Neuronal stem cell (in vitro differentiated cells): Measurements from ENCODE around the gene KCTD16.

Experiments
- DNase-seq: peaks from one replicate; pipeline ENCODE4 v3.0.0-alpha.2; 2013; ENCODE audit warnings: low spot score
- H2AFZ ChIP-seq: one replicate; pipeline ENCODE4 v1.6.1; 2013; ENCODE audit warnings: mild to moderate bottlenecking, low read length, inconsistent platforms
- H2AK5ac ChIP-seq: 2 replicates; pipeline ENCODE4 v1.6.1; 2013; ENCODE audit warnings: low read depth, mild to moderate bottlenecking, inconsistent platforms, low read length, moderate library complexity, mixed read lengths
- H2BK120ac ChIP-seq: 2 replicates; pipeline ENCODE4 v1.6.1; 2013; ENCODE audit warnings: low read depth, mild to moderate bottlenecking, inconsistent platforms, low read length, moderate library complexity, mixed read lengths
- H2BK12ac ChIP-seq: one replicate; pipeline ENCODE4 v1.6.1; 2013; ENCODE audit warnings: low read length, inconsistent platforms
- H2BK15ac ChIP-seq: 2 replicates; pipeline ENCODE4 v1.6.1; 2013; ENCODE audit warnings: mild to moderate bottlenecking, low read length, inconsistent platforms, mixed read lengths
- H2BK5ac ChIP-seq: one replicate; pipeline ENCODE4 v1.6.1; 2013; ENCODE audit warnings: inconsistent platforms, mild to moderate bottlenecking, low read length, moderate library complexity
- H3K14ac ChIP-seq: one replicate; pipeline ENCODE4 v1.6.1; 2013; ENCODE audit warnings: low read length, inconsistent platforms
- H3K18ac ChIP-seq: 2 replicates; pipeline ENCODE4 v1.6.1; 2013; ENCODE audit warnings: low read length, inconsistent platforms
- H3K23ac ChIP-seq: 2 replicates; pipeline ENCODE4 v1.6.1; 2013; ENCODE audit warnings: low read depth, mild to moderate bottlenecking, mixed read lengths, low read length, inconsistent platforms; ENCODE audit not compliant: poor library complexity
- H3K27ac ChIP-seq: replicated peaks from 3 replicates; pipeline ENCODE4 v1.5.1; 2013; ENCODE audit warnings: low read length, inconsistent platforms
- H3K27me3 ChIP-seq, 3 experiments: 2 replicates each; pipeline ENCODE4 v1.6.1; 2013; ENCODE audit warnings: low read length in 3 of 3, mild to moderate bottlenecking in 2 of 3, inconsistent platforms in 1 of 3, low read depth in 1 of 3, mixed read lengths in 1 of 3, moderate library complexity in 1 of 3; ENCODE audit not compliant: control insufficient read depth in 3 of 3, insufficient read depth in 3 of 3
- H3K36me3 ChIP-seq, 2 donors: replicated peaks in 1 of 2; 2 replicates each; pipeline ENCODE4 v1.6.1; 2013; ENCODE audit warnings: low read length in 2 of 2; ENCODE audit not compliant: control insufficient read depth in 2 of 2, insufficient read depth in 2 of 2
- H3K4ac ChIP-seq: 2 replicates; pipeline ENCODE4 v1.6.1; 2013; ENCODE audit warnings: inconsistent platforms, mild to moderate bottlenecking, low read length, moderate library complexity
- H3K4me1 ChIP-seq, 2 donors: 1 replicate in 1 of 2; 2 replicates in 1 of 2; pipeline ENCODE4 v1.6.1; 2013; ENCODE audit warnings: low read length in 2 of 2, low read depth in 1 of 2; ENCODE audit not compliant: control insufficient read depth in 2 of 2, insufficient read depth in 1 of 2
- H3K4me2 ChIP-seq: one replicate; pipeline ENCODE4 v1.6.1; 2013; ENCODE audit warnings: mild to moderate bottlenecking, low read length, inconsistent platforms; ENCODE audit not compliant: insufficient read depth, poor library complexity, severe bottlenecking
- H3K4me3 ChIP-seq, 2 donors: 2 replicates each; pipeline ENCODE4 v1.5.1; 2013; ENCODE audit warnings: low read length in 2 of 2, mild to moderate bottlenecking in 2 of 2, inconsistent platforms in 1 of 2, moderate library complexity in 1 of 2
- H3K79me1 ChIP-seq: one replicate; pipeline ENCODE4 v1.6.1; 2013; ENCODE audit warnings: low read depth, mild to moderate bottlenecking, inconsistent platforms, low read length, moderate library complexity
- H3K9ac ChIP-seq: one replicate; pipeline ENCODE4 v1.6.1; 2013; ENCODE audit warnings: mild to moderate bottlenecking, low read depth, low read length, inconsistent platforms; ENCODE audit not compliant: poor library complexity
- H3K9me3 ChIP-seq, 2 donors: replicated peaks in 1 of 2; 2 replicates each; pipeline versions ENCODE3 to v1.6.1; 2013; ENCODE audit warnings: low read length in 2 of 2, mild to moderate bottlenecking in 2 of 2, inconsistent platforms in 1 of 2, low read depth in 1 of 2, mixed read lengths in 1 of 2, moderate library complexity in 1 of 2; ENCODE audit not compliant: control insufficient read depth in 2 of 2, insufficient read depth in 1 of 2
- H4K8ac ChIP-seq: one replicate; pipeline ENCODE4 v1.6.1; 2013; ENCODE audit warnings: low read depth, mild to moderate bottlenecking, inconsistent platforms, low read length, moderate library complexity
- H4K91ac ChIP-seq: one replicate; pipeline ENCODE4 v1.6.1; 2013; ENCODE audit warnings: low read length, low read depth, mild to moderate bottlenecking, inconsistent platforms; ENCODE audit not compliant: poor library complexity
- WGBS, 2 donors: extraction: QIAGEN DNeasy Blood & Tissue Kit; methylation state at CpG; one replicate each; pipeline ENCODE4 v1.1.7; 2013; ENCODE audit warnings: missing lambda C conversion rate in 2 of 2, mixed read lengths in 1 of 2; ENCODE audit not compliant: insufficient read length in 2 of 2, insufficient replicate concordance in 1 of 2; ENCODE audit errors: extremely low coverage in 2 of 2; 5-methylcytosine and 5-hydroxymethylcytosine counted together

The KCTD16 gene

GRCh38 chr5:144368556-144368955 is 197.9 kb downstream of the KCTD16 start:
- Histone ChIP-seq H2BK15ac (no peak overlapping the region), H3K23ac (no peak overlapping the region), H3K79me1 (no peaks in the 10 kb centered on the region), H3K9me3 (no peaks in the 10 kb centered on the region), H3K4me1 (peaks cover 0 to 1% of the 10 kb centered on the region in 2 donors), H2BK12ac (no peak overlapping the region), H2BK120ac (no peak overlapping the region), H2AFZ (no peak overlapping the region), H3K4me3 (no peak overlapping the region), H2BK5ac (no peak overlapping the region), H4K91ac (no peak overlapping the region), H3K14ac (no peak overlapping the region), H3K4me2 (no peak overlapping the region), H2AK5ac (no peak overlapping the region), H3K27me3 (peaks cover 0 to 5% (median 0%) of the 10 kb centered on the region in 3 experiments), H3K4ac (no peak overlapping the region), H3K18ac (no peak overlapping the region), H3K36me3 (no peaks in the 10 kb centered on the region), H3K27ac (no peak overlapping the region), H3K9ac (no peak overlapping the region), H4K8ac (no peak overlapping the region)
- DNase-seq = no peak
- WGBS, 2 donors = no CpG with 5 or more reads among the region's 4 CpGs

GRCh38 chr5:144369006-144369405 is 198.3 kb downstream of the KCTD16 start:
- DNase-seq = no peak
- no peak overlapping the region for H3K14ac ChIP-seq
- H3K36me3 ChIP-seq = no peaks in the 10 kb centered on the region
- WGBS, 2 donors = no CpG with 5 or more reads among the region's 4 CpGs
- H3K9me3 ChIP-seq = no peaks in the 10 kb centered on the region
- H2BK120ac ChIP-seq = no peak overlapping the region
- no peak overlapping the region for H3K4me3 ChIP-seq
- no peak overlapping the region for H3K4me2 ChIP-seq
- H4K8ac ChIP-seq = no peak overlapping the region
- H4K91ac ChIP-seq = no peak overlapping the region
- no peak overlapping the region for H3K23ac ChIP-seq
- no peaks in the 10 kb centered on the region for H3K79me1 ChIP-seq
- no peak overlapping the region for H3K18ac ChIP-seq
- peaks cover 0 to 1% of the 10 kb centered on the region in 2 donors for H3K4me1 ChIP-seq
- H2AK5ac ChIP-seq = no peak overlapping the region
- no peak overlapping the region for H3K4ac ChIP-seq
- H2BK5ac ChIP-seq = no peak overlapping the region
- H2BK15ac ChIP-seq = no peak overlapping the region
- H3K9ac ChIP-seq = no peak overlapping the region
- no peak overlapping the region for H2AFZ ChIP-seq
- H2BK12ac ChIP-seq = no peak overlapping the region
- H3K27me3 ChIP-seq = peaks cover 0 to 5% (median 0%) of the 10 kb centered on the region in 3 experiments
- no peak overlapping the region for H3K27ac ChIP-seq

- H3K27me3 ChIP-seq = peaks cover 0 to 5% (median 0%) of the 10 kb centered on the region in 3 experiments
- no peak overlapping the region for H4K8ac ChIP-seq
- H3K9ac ChIP-seq = no peak overlapping the region
- no peaks in the 10 kb centered on the region for H3K79me1 ChIP-seq
- H3K4me1 ChIP-seq = peaks cover 0 to 1% of the 10 kb centered on the region in 2 donors
- no peak overlapping the region for H3K14ac ChIP-seq
- H3K4ac ChIP-seq = no peak overlapping the region
- H2BK12ac ChIP-seq = no peak overlapping the region
- H3K18ac ChIP-seq = no peak overlapping the region
- H3K9me3 ChIP-seq = no peaks in the 10 kb centered on the region
- no peak overlapping the region for H2AFZ ChIP-seq
- H3K23ac ChIP-seq = no peak overlapping the region
- no peak overlapping the region for H3K27ac ChIP-seq
- no CpG with 5 or more reads among the region's 3 CpGs for WGBS, 2 donors
- H3K4me3 ChIP-seq = no peak overlapping the region
- no peak for DNase-seq
- H2BK120ac ChIP-seq = no peak overlapping the region
- H4K91ac ChIP-seq = no peak overlapping the region
- H2AK5ac ChIP-seq = no peak overlapping the region
- no peak overlapping the region for H2BK15ac ChIP-seq
- no peak overlapping the region for H3K4me2 ChIP-seq
- no peak overlapping the region for H2BK5ac ChIP-seq
- no peaks in the 10 kb centered on the region for H3K36me3 ChIP-seq
Observed at GRCh38 chr5:144370273-144370672, 199.6 kb downstream of the KCTD16 start.

- H3K9me3 ChIP-seq = no peaks in the 10 kb centered on the region
- no peak overlapping the region for H4K8ac ChIP-seq
- H2AK5ac ChIP-seq = no peak overlapping the region
- H3K27me3 ChIP-seq = peaks cover 0 to 5% (median 0%) of the 10 kb centered on the region in 3 experiments
- no peaks in the 10 kb centered on the region for H3K79me1 ChIP-seq
- no peak overlapping the region for H3K9ac ChIP-seq
- H3K27ac ChIP-seq = no peak overlapping the region
- H3K23ac ChIP-seq = no peak overlapping the region
- H2BK15ac ChIP-seq = no peak overlapping the region
- no peak overlapping the region for H3K14ac ChIP-seq
- H3K4me3 ChIP-seq = no peak overlapping the region
- no peak overlapping the region for H4K91ac ChIP-seq
- no CpG with 5 or more reads among the region's 1 CpG for WGBS, 2 donors
- DNase-seq = no peak
- no peak overlapping the region for H2AFZ ChIP-seq
- H2BK12ac ChIP-seq = no peak overlapping the region
- H2BK120ac ChIP-seq = no peak overlapping the region
- H3K4me1 ChIP-seq = no peaks in the 10 kb centered on the region
- H3K36me3 ChIP-seq = no peaks in the 10 kb centered on the region
- H3K18ac ChIP-seq = no peak overlapping the region
- no peak overlapping the region for H3K4me2 ChIP-seq
- H3K4ac ChIP-seq = no peak overlapping the region
- H2BK5ac ChIP-seq = no peak overlapping the region
Observed at GRCh38 chr5:144374637-144375036, 204.0 kb downstream of the KCTD16 start.
